SK-N-SH (cell line): ENCODE measurements around the gene RBM19.

Experiments used
- CTCF ChIP-seq: fragments of 200-600 bp; sonication (generic); IDR thresholded peaks from 2 replicates; pipeline ENCODE4 v1.6.1; 2017; ENCODE audit warnings: antibody characterized with exemption, mild to moderate bottlenecking, moderate library complexity
- EP300 ChIP-seq, 2 experiments: IDR thresholded peaks; 2 replicates each; pipeline versions ENCODE4 v1.4.0 to v1.6.1; 2012; ENCODE audit warnings: borderline replicate concordance in 1 of 2, low read depth in 1 of 2, low read length in 1 of 2
- FOSL2 ChIP-seq: IDR thresholded peaks from 2 replicates; pipeline ENCODE4 v1.4.0; 2012; ENCODE audit warnings: low read depth, mild to moderate bottlenecking, moderate library complexity, borderline replicate concordance
- GABPA ChIP-seq: IDR thresholded peaks from 2 replicates; pipeline ENCODE4 v1.4.0; 2012; ENCODE audit warnings: low read depth, mild to moderate bottlenecking
- POLR2AphosphoS5 ChIP-seq: IDR thresholded peaks from 2 replicates; pipeline ENCODE4 v1.6.1; 2012; ENCODE audit warnings: low read depth, low read length
- RAD21 ChIP-seq: IDR thresholded peaks from 2 replicates; pipeline ENCODE4 v1.6.1; 2012; ENCODE audit warnings: mild to moderate bottlenecking, low read length
- RCOR1 ChIP-seq: fragments of 150-350 bp; IDR thresholded peaks from 2 replicates; pipeline ENCODE4 v1.6.1; 2017; ENCODE audit warnings: antibody characterized with exemption, low read length
- REST ChIP-seq: IDR thresholded peaks from 2 replicates; pipeline ENCODE4 v1.6.1; 2012; ENCODE audit warnings: mild to moderate bottlenecking, low read depth, low read length, moderate library complexity
- SIN3A ChIP-seq: IDR thresholded peaks from 2 replicates; pipeline ENCODE4 v1.6.1; 2012; ENCODE audit warnings: low read depth, mild to moderate bottlenecking, low read length, moderate library complexity, borderline replicate concordance
- TEAD4 ChIP-seq: IDR thresholded peaks from 2 replicates; pipeline ENCODE4 v1.4.0; 2012; ENCODE audit warnings: mild to moderate bottlenecking, borderline replicate concordance; ENCODE audit not compliant: insufficient read depth

GRCh38 chr12:113983777-113984448 is 17.8 kb upstream of the RBM19 start:
- TF ChIP-seq CTCF: no peak
- no peak for TF ChIP-seq EP300 (IDR thresholded peaks at IDR 0.05; ENCODE audit: borderline replicate concordance in 1 of 2, low read depth in 1 of 2, low read length in 1 of 2)
- no peak for TF ChIP-seq REST
- no peak for TF ChIP-seq POLR2AphosphoS5
- no peak for TF ChIP-seq RAD21
- TF ChIP-seq GABPA: no peak
- no peak for TF ChIP-seq SIN3A
- TF ChIP-seq RCOR1: no peak
- TF ChIP-seq FOSL2: no peak
- no peak for TF ChIP-seq TEAD4
